Lower lobe of right lung (tissue), 2 donors: Measurements from ENCODE around the gene MYOM1. TPM values are rescaled to one million over a fixed set of nuclear protein-coding genes. Genes with fewer than 3 reads are reported as not detected.

ENCODE experiments used
- ATAC-seq, 2 donors: fragments of 200-7000 bp; cut with Tn5 transposase; one replicate each; pipeline ENCODE4 v1.9.1; 2020 to 2022; ENCODE audit warnings: mild to moderate bottlenecking in 2 of 2, moderate library complexity in 2 of 2
- DNase-seq: peaks from one replicate; pipeline ENCODE4 v3.0.0-alpha.2; 2020
- H3K27ac ChIP-seq: fragments of 200-600 bp; one replicate; pipeline ENCODE4 v1.8.0; 2022
- H3K27me3 ChIP-seq: fragments of 200-600 bp; one replicate; pipeline ENCODE4 v1.8.0; 2022; ENCODE audit warnings: low read depth
- H3K36me3 ChIP-seq: fragments of 200-600 bp; one replicate; pipeline ENCODE4 v1.8.0; 2022; ENCODE audit warnings: mild to moderate bottlenecking
- H3K4me1 ChIP-seq: fragments of 200-600 bp; one replicate; pipeline ENCODE4 v1.8.0; 2022
- H3K4me3 ChIP-seq: fragments of 200-600 bp; one replicate; pipeline ENCODE4 v1.8.0; 2022; ENCODE audit warnings: mild to moderate bottlenecking
- H3K9me3 ChIP-seq: fragments of 200-600 bp; one replicate; pipeline ENCODE4 v1.8.0; 2022
- intact Hi-C: fragments of 100-400 bp; cut with DNase I; formaldehyde crosslinking; loops from one replicate; pipeline ENCODE4 v1.11.0; 2022
- total RNA-seq: library from RNA; stranded (reverse); fragmentation: NEBNext Ultra II Directional; extraction: Animal tissue kit (Norgen Biotek cat#: 25700); gene quantifications from one replicate; pipeline ENCODE4 v1.2.1, GENCODE V29; 2021
- TF ChIP-seq, protein P1 (sequence below): fragments of 200-600 bp; IDR thresholded peaks from one replicate; pipeline ENCODE4 v1.8.0; 2022; ENCODE audit warnings: antibody characterized with exemption, mild to moderate bottlenecking
- donor health status: DM: no; HTN: yes; CAD: no; lungs with severe emphysema.

The MYOM1 gene
- total RNA-seq, 1 donor from 2014 or later = 5.0 TPM

DNA sequence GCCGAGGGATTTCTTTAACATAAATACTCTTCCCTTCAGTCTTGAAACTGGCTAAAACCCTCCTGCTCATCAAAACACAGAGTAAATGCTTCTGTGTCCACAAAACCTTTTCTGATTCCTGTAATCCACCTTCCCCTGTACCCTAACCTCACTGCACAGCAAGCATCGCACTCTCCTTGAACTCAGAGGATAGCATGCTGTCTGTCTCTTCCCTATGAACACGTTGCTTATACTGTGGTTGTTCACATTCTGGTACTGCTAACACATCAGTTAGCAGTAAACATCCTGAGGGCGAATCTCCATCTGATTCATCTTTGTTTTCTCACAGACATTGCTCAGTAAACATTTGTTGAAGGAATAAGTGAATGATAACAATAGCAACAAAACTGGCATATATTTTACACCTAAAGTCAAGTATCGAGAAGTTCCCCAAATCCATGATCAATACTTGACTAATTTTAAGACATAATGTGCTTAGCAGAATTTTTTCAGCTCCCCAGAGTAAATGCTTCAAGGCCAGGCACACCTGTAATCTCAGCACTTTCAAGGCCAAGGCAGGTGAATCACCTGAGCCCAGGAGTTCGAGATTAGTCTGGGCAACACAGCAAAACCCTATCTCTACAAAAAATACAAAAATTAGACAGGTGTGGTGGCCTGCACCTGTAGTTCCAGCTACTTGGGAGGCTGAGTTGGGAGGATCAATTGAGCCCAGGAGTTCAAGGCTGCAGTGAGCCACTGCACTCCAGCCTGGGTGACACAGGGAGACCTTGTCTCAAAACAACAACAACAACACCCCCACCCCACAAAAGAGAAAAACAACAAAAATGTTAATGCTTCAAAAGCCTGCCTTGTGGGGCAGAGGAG is 161.2 kb downstream of the MYOM1 start:
- no peak overlapping the region for H3K4me3 ChIP-seq
- intact Hi-C loops = no loop called here
- peak overlapping the region; percentile 33 for H3K27ac ChIP-seq
- DNase-seq (no peak), ATAC-seq (no peak)
- peaks cover 37% of the 10 kb centered on the region for H3K4me1 ChIP-seq
- TF ChIP-seq, protein P1, sequence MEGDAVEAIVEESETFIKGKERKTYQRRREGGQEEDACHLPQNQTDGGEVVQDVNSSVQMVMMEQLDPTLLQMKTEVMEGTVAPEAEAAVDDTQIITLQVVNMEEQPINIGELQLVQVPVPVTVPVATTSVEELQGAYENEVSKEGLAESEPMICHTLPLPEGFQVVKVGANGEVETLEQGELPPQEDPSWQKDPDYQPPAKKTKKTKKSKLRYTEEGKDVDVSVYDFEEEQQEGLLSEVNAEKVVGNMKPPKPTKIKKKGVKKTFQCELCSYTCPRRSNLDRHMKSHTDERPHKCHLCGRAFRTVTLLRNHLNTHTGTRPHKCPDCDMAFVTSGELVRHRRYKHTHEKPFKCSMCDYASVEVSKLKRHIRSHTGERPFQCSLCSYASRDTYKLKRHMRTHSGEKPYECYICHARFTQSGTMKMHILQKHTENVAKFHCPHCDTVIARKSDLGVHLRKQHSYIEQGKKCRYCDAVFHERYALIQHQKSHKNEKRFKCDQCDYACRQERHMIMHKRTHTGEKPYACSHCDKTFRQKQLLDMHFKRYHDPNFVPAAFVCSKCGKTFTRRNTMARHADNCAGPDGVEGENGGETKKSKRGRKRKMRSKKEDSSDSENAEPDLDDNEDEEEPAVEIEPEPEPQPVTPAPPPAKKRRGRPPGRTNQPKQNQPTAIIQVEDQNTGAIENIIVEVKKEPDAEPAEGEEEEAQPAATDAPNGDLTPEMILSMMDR = no peak
- H3K36me3 ChIP-seq = no peaks in the 10 kb centered on the region
- H3K9me3 ChIP-seq = no peaks in the 10 kb centered on the region
- H3K27me3 ChIP-seq = no peaks in the 10 kb centered on the region

DNA sequence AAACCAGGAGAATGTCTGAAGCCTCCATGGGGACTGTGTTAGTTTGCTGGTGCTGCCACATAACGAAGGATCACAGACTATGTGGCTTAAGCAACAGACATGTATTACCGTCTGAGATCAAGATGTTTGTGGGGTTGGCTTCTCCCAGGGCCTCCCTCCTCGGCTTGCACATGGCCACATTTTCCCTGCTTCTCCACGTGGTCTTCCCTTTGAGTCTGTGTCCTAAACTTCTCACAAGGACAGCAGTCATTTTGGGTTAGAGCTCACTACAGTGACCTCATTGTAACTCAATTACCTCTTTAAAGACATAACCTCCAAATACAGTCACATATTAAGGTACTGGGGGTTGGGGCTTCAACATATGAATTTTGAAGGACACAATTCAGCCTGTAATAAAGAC is 162.2 kb downstream of the MYOM1 start:
- ATAC-seq = no peak
- no peak overlapping the region for H3K4me3 ChIP-seq
- no peaks in the 10 kb centered on the region for H3K9me3 ChIP-seq
- no peaks in the 10 kb centered on the region for H3K36me3 ChIP-seq
- intact Hi-C loops = no loop called here
- no peak for DNase-seq
- peaks cover 29% of the 10 kb centered on the region for H3K4me1 ChIP-seq
- no peak overlapping the region for H3K27ac ChIP-seq
- H3K27me3 ChIP-seq = no peaks in the 10 kb centered on the region
- TF ChIP-seq, protein P1 = no peak

- H3K9me3 ChIP-seq = no peaks in the 10 kb centered on the region
- TF ChIP-seq, protein P1 = no peak
- H3K36me3 ChIP-seq = no peaks in the 10 kb centered on the region
- H3K27ac ChIP-seq = no peak overlapping the region
- DNase-seq (no peak), ATAC-seq (no peak)
- intact Hi-C loops = no loop called here
- H3K27me3 ChIP-seq = no peaks in the 10 kb centered on the region
- peaks cover 33% of the 10 kb centered on the region for H3K4me1 ChIP-seq
- H3K4me3 ChIP-seq = no peak overlapping the region
Observed at GRCh38 chr18:3056311-3056710, 163.5 kb downstream of the MYOM1 start.

DNA sequence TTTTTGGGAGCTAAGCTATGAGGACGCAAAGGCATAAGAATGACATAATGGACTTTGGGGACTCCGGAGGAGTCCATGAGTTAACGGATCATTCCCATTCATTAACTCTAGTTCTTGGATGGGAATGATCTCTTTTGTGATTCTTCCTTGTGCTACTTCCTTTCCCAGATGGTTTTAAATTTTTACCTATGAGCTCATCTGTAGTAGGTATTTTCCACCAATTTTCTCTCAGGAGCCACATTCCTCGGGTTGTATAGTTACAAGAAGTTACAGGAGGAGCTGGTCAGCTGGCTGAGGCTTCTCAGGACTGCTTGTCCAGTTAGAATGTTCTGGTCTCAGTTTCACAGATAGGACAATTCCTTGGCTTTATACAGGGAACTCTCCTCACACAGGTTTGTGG is 164.0 kb downstream of the MYOM1 start:
- intact Hi-C loops = no loop called here
- Histone ChIP-seq H3K27ac (no peak overlapping the region), H3K27me3 (no peaks in the 10 kb centered on the region), H3K4me1 (peaks cover 30% of the 10 kb centered on the region), H3K9me3 (no peaks in the 10 kb centered on the region), H3K36me3 (no peaks in the 10 kb centered on the region), H3K4me3 (no peak overlapping the region)
- ATAC-seq (no peak), DNase-seq (no peak)
- TF ChIP-seq, protein P1 = no peak

GRCh38 chr18:3055186-3055728 is 164.5 kb downstream of the MYOM1 start:
- TF ChIP-seq, protein P1 = no peak
- peaks cover 24% of the 10 kb centered on the region for H3K4me1 ChIP-seq
- no peaks in the 10 kb centered on the region for H3K36me3 ChIP-seq

More at GRCh38 chr18:3055186-3055728, 164.5 kb downstream of the MYOM1 start:
- DNase-seq (no peak), ATAC-seq (no peak)
- Histone ChIP-seq H3K27ac (no peak overlapping the region), H3K4me3 (no peak overlapping the region), H3K9me3 (no peaks in the 10 kb centered on the region), H3K27me3 (no peaks in the 10 kb centered on the region)
- intact Hi-C loops = no loop called here
